ENCODE measurements around the gene MPP3. TPM values are rescaled to one million over a fixed set of nuclear protein-coding genes. Genes with fewer than 3 reads are reported as not detected.

MPP3 gene
- total and polyA plus RNA-seq, 2 donors from 2014 or later = 3.2 to 5.8 TPM

DNA sequence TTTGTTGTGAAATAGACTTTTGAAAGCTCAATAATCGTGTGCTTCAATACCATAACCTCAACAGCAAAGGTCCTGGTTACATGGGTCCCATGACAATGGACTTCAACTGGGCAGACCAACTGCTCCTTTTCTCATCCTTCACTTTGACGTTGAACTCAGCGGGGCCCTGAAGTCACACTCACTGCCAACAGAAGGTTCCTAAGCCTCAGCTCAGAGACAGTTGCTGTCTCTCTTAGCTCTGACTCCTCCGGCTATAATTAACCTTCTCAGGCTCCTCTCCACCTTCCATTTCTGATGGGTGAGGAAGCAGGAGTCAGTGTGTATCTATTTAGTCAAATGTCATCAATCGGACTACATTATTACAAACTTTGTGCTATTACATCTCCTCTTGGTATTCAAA, 23.8 kb downstream of the MPP3 start:
- Histone ChIP-seq H3K36me3 (ENCODE audit: control insufficient read depth in 2 of 3, insufficient read depth in 3 of 3, low read length in 3 of 3) (no peaks in the 10 kb centered on the region), H3K4me1 (ENCODE audit: control insufficient read depth in 2 of 3, insufficient read depth in 2 of 3, low read depth in 1 of 3, low read length in 3 of 3) (no peaks in the 10 kb centered on the region), H3K4me3 (ENCODE audit: low read length in 3 of 3) (no peak overlapping the region), H3K27ac (ENCODE audit: low read depth in 2 of 2, low read length in 2 of 2) (no peak overlapping the region), H3K27me3 (ENCODE audit: control insufficient read depth, insufficient read depth, low read length) (no peaks in the 10 kb centered on the region), H3K9ac (ENCODE audit: low read length in 3 of 3) (no peak overlapping the region), H3K9me3 (ENCODE audit: control insufficient read depth in 2 of 3, insufficient read depth in 1 of 3, low read length in 3 of 3) (no peaks in the 10 kb centered on the region)
- intact Hi-C loops (cut with DNase I) = no loop called here
- no peak for DNase-seq
- no peak for FAIRE-seq
- TF ChIP-seq, protein P1, sequence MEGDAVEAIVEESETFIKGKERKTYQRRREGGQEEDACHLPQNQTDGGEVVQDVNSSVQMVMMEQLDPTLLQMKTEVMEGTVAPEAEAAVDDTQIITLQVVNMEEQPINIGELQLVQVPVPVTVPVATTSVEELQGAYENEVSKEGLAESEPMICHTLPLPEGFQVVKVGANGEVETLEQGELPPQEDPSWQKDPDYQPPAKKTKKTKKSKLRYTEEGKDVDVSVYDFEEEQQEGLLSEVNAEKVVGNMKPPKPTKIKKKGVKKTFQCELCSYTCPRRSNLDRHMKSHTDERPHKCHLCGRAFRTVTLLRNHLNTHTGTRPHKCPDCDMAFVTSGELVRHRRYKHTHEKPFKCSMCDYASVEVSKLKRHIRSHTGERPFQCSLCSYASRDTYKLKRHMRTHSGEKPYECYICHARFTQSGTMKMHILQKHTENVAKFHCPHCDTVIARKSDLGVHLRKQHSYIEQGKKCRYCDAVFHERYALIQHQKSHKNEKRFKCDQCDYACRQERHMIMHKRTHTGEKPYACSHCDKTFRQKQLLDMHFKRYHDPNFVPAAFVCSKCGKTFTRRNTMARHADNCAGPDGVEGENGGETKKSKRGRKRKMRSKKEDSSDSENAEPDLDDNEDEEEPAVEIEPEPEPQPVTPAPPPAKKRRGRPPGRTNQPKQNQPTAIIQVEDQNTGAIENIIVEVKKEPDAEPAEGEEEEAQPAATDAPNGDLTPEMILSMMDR (IDR thresholded peaks at IDR 0.05; ENCODE audit: borderline replicate concordance, extremely low read depth, insufficient read depth) = no peak

DNA sequence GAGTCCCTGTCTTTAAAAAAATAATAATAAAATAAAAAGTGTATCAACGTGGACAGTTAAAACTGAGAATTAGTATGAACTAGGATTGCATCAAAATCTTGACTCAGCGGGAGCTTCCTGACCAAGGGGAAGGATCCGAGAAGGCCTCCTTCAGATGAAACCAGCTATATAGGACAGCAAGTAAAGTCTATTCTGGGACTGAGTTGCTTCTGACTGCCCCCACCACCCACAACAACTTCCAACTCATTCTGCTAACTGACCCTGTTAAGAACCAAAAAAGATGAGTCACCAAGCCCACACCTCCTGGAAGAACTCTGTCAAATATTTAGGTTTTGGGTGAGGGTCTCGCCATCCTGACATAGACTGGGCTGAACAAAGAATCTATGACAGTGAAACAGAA, 24.9 kb downstream of the MPP3 start:
- Histone ChIP-seq H3K4me1 (ENCODE audit: control insufficient read depth in 2 of 3, insufficient read depth in 2 of 3, low read depth in 1 of 3, low read length in 3 of 3) (no peaks in the 10 kb centered on the region), H3K36me3 (ENCODE audit: control insufficient read depth in 2 of 3, insufficient read depth in 3 of 3, low read length in 3 of 3) (no peaks in the 10 kb centered on the region), H3K27me3 (ENCODE audit: control insufficient read depth, insufficient read depth, low read length) (no peaks in the 10 kb centered on the region), H3K9ac (ENCODE audit: low read length in 3 of 3) (no peak overlapping the region), H3K4me3 (ENCODE audit: low read length in 3 of 3) (no peak overlapping the region), H3K27ac (ENCODE audit: low read depth in 2 of 2, low read length in 2 of 2) (no peak overlapping the region), H3K9me3 (ENCODE audit: control insufficient read depth in 2 of 3, insufficient read depth in 1 of 3, low read length in 3 of 3) (no peaks in the 10 kb centered on the region)
- FAIRE-seq = no peak
- TF ChIP-seq, protein P1 (IDR thresholded peaks at IDR 0.05; ENCODE audit: borderline replicate concordance, extremely low read depth, insufficient read depth) = no peak
- intact Hi-C loops (cut with DNase I) = no loop called here
- DNase-seq = no peak

DNA sequence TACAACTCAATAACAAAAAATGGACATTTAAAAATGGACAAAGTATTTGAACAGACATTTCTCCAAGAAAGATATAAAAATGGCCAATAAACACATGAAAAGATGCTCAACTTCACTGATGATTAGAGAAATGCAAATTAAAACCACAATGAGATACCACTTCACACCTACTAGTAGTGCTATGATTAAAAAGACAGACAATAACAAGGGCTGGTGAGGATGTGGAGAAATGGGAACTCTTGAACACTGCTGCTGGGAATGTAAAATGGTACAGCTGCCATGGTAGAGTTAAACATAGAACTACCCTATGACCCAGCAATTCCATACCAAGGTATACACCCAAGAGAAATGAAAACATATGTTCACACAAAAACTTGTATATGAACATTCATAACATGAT, 27.8 kb downstream of the MPP3 start:
- no peaks in the 10 kb centered on the region for H3K9me3 ChIP-seq (ENCODE audit: control insufficient read depth in 2 of 3, insufficient read depth in 1 of 3, low read length in 3 of 3)
- no peak overlapping the region for H3K9ac ChIP-seq (ENCODE audit: low read length in 3 of 3)
- DNase-seq (no peak), FAIRE-seq (no peak)
- H3K27me3 ChIP-seq (ENCODE audit: control insufficient read depth, insufficient read depth, low read length) = no peaks in the 10 kb centered on the region
- no peak overlapping the region for H3K4me3 ChIP-seq (ENCODE audit: low read length in 3 of 3)
- H3K27ac ChIP-seq (ENCODE audit: low read depth in 2 of 2, low read length in 2 of 2) = no peak overlapping the region
- no peaks in the 10 kb centered on the region for H3K36me3 ChIP-seq (ENCODE audit: control insufficient read depth in 2 of 3, insufficient read depth in 3 of 3, low read length in 3 of 3)
- TF ChIP-seq, protein P1 (IDR thresholded peaks at IDR 0.05; ENCODE audit: borderline replicate concordance, extremely low read depth, insufficient read depth) = no peak
- intact Hi-C loops (cut with DNase I) = no loop called here
- H3K4me1 ChIP-seq (ENCODE audit: control insufficient read depth in 2 of 3, insufficient read depth in 2 of 3, low read depth in 1 of 3, low read length in 3 of 3) = no peaks in the 10 kb centered on the region

DNA sequence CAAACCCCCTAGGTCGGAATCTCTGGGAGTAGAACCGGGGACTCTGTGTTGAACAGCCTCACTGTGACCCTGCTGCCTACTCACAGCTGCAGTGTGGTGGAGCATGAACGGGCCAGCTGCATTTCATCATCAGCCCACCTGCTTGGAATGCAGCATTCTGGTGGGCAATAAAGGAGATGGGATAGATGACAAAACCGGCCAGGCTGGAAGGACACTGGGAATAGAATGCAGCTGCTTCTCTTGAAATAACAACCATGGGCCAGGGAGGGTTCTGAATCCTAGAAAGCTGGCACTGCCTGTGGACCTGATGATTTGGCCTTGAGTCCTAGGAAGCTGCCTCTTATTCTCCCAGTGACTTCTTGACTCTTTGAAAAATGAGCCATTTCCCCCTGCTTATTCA, 29.2 kb downstream of the MPP3 start:
- Histone ChIP-seq H3K4me1 (ENCODE audit: control insufficient read depth in 2 of 3, insufficient read depth in 2 of 3, low read depth in 1 of 3, low read length in 3 of 3) (no peaks in the 10 kb centered on the region), H3K4me3 (ENCODE audit: low read length in 3 of 3) (no peak overlapping the region)
- DNase-seq = peak in 4 of 5 donors; percentile 85 to 92 (median 90)

More for the DNA sequence above, 29.2 kb downstream of the MPP3 start:
- FAIRE-seq = no peak
- intact Hi-C loops (cut with DNase I) = no loop called here
- H3K36me3 ChIP-seq (ENCODE audit: control insufficient read depth in 2 of 3, insufficient read depth in 3 of 3, low read length in 3 of 3) = no peaks in the 10 kb centered on the region
- no peaks in the 10 kb centered on the region for H3K9me3 ChIP-seq (ENCODE audit: control insufficient read depth in 2 of 3, insufficient read depth in 1 of 3, low read length in 3 of 3)
- H3K27ac ChIP-seq (ENCODE audit: low read depth in 2 of 2, low read length in 2 of 2) = no peak overlapping the region
- TF ChIP-seq, protein P1 (IDR thresholded peaks at IDR 0.05; ENCODE audit: borderline replicate concordance, extremely low read depth, insufficient read depth) = no peak
- H3K27me3 ChIP-seq (ENCODE audit: control insufficient read depth, insufficient read depth, low read length) = no peaks in the 10 kb centered on the region
- no peak overlapping the region for H3K9ac ChIP-seq (ENCODE audit: low read length in 3 of 3)
